ENCODE results near the gene PRPSAP1.
"Not testable (repeated sequence)": the region's sequence is repeated elsewhere in the genome, so short reads cannot be mapped to it uniquely, and the experiment has no call there.

Gene PRPSAP1

GRCh38 chr17:76331083-76331482 lies 22.6 kb downstream of the PRPSAP1 start:
- no peak overlapping the region for H3K4me2 ChIP-seq (ENCODE audit: low read length)
- H3K36me3 ChIP-seq (ENCODE audit: insufficient read depth, low read length) = peaks cover 21% of the 10 kb centered on the region
- H3K4me1 ChIP-seq (ENCODE audit: control insufficient read depth, insufficient read depth, low read length) = no peaks in the 10 kb centered on the region
- no peak overlapping the region for H3K9ac ChIP-seq (ENCODE audit: low read depth, low read length)
- H3K4me3 ChIP-seq (ENCODE audit: low read length) = no peak overlapping the region
- H3K27me3 ChIP-seq (ENCODE audit: control insufficient read depth, insufficient read depth, low read length) = no peaks in the 10 kb centered on the region
- H3K9me3 ChIP-seq (replicated peaks; ENCODE audit: low read length) = no peaks in the 10 kb centered on the region

- no peaks in the 10 kb centered on the region for H3K9me3 ChIP-seq (replicated peaks; ENCODE audit: low read length)
- no peak overlapping the region for H3K4me3 ChIP-seq (ENCODE audit: low read length)
- H3K9ac ChIP-seq (ENCODE audit: low read depth, low read length) = no peak overlapping the region
- peaks cover 21% of the 10 kb centered on the region for H3K36me3 ChIP-seq (ENCODE audit: insufficient read depth, low read length)
- no peaks in the 10 kb centered on the region for H3K4me1 ChIP-seq (ENCODE audit: control insufficient read depth, insufficient read depth, low read length)
- H3K27me3 ChIP-seq (ENCODE audit: control insufficient read depth, insufficient read depth, low read length) = no peaks in the 10 kb centered on the region
- no peak overlapping the region for H3K4me2 ChIP-seq (ENCODE audit: low read length)
These were observed 24.1 kb downstream of the PRPSAP1 start for GRCh38 chr17:76329664-76330063.

GRCh38 chr17:76327696-76328095 lies 26.0 kb downstream of the PRPSAP1 start:
- Histone ChIP-seq H3K4me3 (ENCODE audit: low read length) (no peak overlapping the region), H3K36me3 (ENCODE audit: insufficient read depth, low read length) (peaks cover 21% of the 10 kb centered on the region), H3K9ac (ENCODE audit: low read depth, low read length) (no peak overlapping the region), H3K9me3 (replicated peaks; ENCODE audit: low read length) (no peaks in the 10 kb centered on the region), H3K27me3 (ENCODE audit: control insufficient read depth, insufficient read depth, low read length) (no peaks in the 10 kb centered on the region), H3K4me1 (ENCODE audit: control insufficient read depth, insufficient read depth, low read length) (no peaks in the 10 kb centered on the region), H3K4me2 (ENCODE audit: low read length) (no peak overlapping the region)

GRCh38 chr17:76326306-76326705 lies 27.4 kb downstream of the PRPSAP1 start:
- Histone ChIP-seq H3K27me3 (ENCODE audit: control insufficient read depth, insufficient read depth, low read length) (no peaks in the 10 kb centered on the region), H3K4me1 (ENCODE audit: control insufficient read depth, insufficient read depth, low read length) (no peaks in the 10 kb centered on the region), H3K9me3 (replicated peaks; ENCODE audit: low read length) (no peaks in the 10 kb centered on the region), H3K4me3 (ENCODE audit: low read length) (no peak overlapping the region), H3K36me3 (ENCODE audit: insufficient read depth, low read length) (peaks cover 21% of the 10 kb centered on the region), H3K4me2 (ENCODE audit: low read length) (no peak overlapping the region), H3K9ac (ENCODE audit: low read depth, low read length) (no peak overlapping the region)

GRCh38 chr17:76318586-76318985 lies 35.1 kb downstream of the PRPSAP1 start:
- Histone ChIP-seq H3K9me3 (replicated peaks; ENCODE audit: low read length) (no peaks in the 10 kb centered on the region), H3K4me1 (ENCODE audit: control insufficient read depth, insufficient read depth, low read length) (no peaks in the 10 kb centered on the region), H3K9ac (ENCODE audit: low read depth, low read length) (no peak overlapping the region), H3K4me2 (ENCODE audit: low read length) (no peak overlapping the region), H3K4me3 (ENCODE audit: low read length) (no peak overlapping the region), H3K36me3 (ENCODE audit: insufficient read depth, low read length) (peaks cover 11% of the 10 kb centered on the region), H3K27me3 (ENCODE audit: control insufficient read depth, insufficient read depth, low read length) (no peaks in the 10 kb centered on the region)

- Histone ChIP-seq H3K27me3 (ENCODE audit: control insufficient read depth, insufficient read depth, low read length) (no peaks in the 10 kb centered on the region), H3K4me3 (ENCODE audit: low read length) (no peak overlapping the region), H3K9me3 (replicated peaks; ENCODE audit: low read length) (no peaks in the 10 kb centered on the region), H3K9ac (ENCODE audit: low read depth, low read length) (no peak overlapping the region), H3K4me2 (ENCODE audit: low read length) (no peak overlapping the region), H3K36me3 (ENCODE audit: insufficient read depth, low read length) (peaks cover 21% of the 10 kb centered on the region), H3K4me1 (ENCODE audit: control insufficient read depth, insufficient read depth, low read length) (no peaks in the 10 kb centered on the region)
These were observed 36.2 kb downstream of the PRPSAP1 start for GRCh38 chr17:76317535-76317934.

GRCh38 chr17:76314392-76315227 lies 39.1 kb downstream of the PRPSAP1 start:
- H3K4me1 ChIP-seq (ENCODE audit: control insufficient read depth, insufficient read depth, low read length) = no peaks in the 10 kb centered on the region
- H3K9me3 ChIP-seq (replicated peaks; ENCODE audit: low read length) = no peaks in the 10 kb centered on the region
- H3K4me2 ChIP-seq (ENCODE audit: low read length) = no peak overlapping the region
- H3K27me3 ChIP-seq (ENCODE audit: control insufficient read depth, insufficient read depth, low read length) = no peaks in the 10 kb centered on the region
- no peak overlapping the region for H3K9ac ChIP-seq (ENCODE audit: low read depth, low read length)
- H3K36me3 ChIP-seq (ENCODE audit: insufficient read depth, low read length) = peaks cover 32% of the 10 kb centered on the region
- H3K4me3 ChIP-seq (ENCODE audit: low read length) = no peak overlapping the region

- Histone ChIP-seq H3K4me1 (ENCODE audit: control insufficient read depth, insufficient read depth, low read length) (no peaks in the 10 kb centered on the region), H3K36me3 (ENCODE audit: insufficient read depth, low read length) (peaks cover 29% of the 10 kb centered on the region), H3K4me3 (ENCODE audit: low read length) (no peak overlapping the region), H3K9ac (ENCODE audit: low read depth, low read length) (no peak overlapping the region), H3K9me3 (replicated peaks; ENCODE audit: low read length) (no peaks in the 10 kb centered on the region), H3K27me3 (ENCODE audit: control insufficient read depth, insufficient read depth, low read length) (no peaks in the 10 kb centered on the region), H3K4me2 (ENCODE audit: low read length) (no peak overlapping the region)
These were observed 41.0 kb downstream of the PRPSAP1 start for GRCh38 chr17:76312735-76313134.

- H3K9ac ChIP-seq (ENCODE audit: low read depth, low read length) = no peak overlapping the region
- H3K4me1 ChIP-seq (ENCODE audit: control insufficient read depth, insufficient read depth, low read length) = no peaks in the 10 kb centered on the region
- no peaks in the 10 kb centered on the region for H3K27me3 ChIP-seq (ENCODE audit: control insufficient read depth, insufficient read depth, low read length)
- no peak overlapping the region for H3K4me2 ChIP-seq (ENCODE audit: low read length)
- H3K4me3 ChIP-seq (ENCODE audit: low read length) = no peak overlapping the region
- H3K36me3 ChIP-seq (ENCODE audit: insufficient read depth, low read length) = peaks cover 27% of the 10 kb centered on the region
- H3K9me3 ChIP-seq (replicated peaks; ENCODE audit: low read length) = no peaks in the 10 kb centered on the region
These were observed 44.3 kb downstream of the PRPSAP1 start for GRCh38 chr17:76309461-76309860.

- Histone ChIP-seq H3K9me3 (replicated peaks; ENCODE audit: low read length) (no peaks in the 10 kb centered on the region), H3K4me2 (ENCODE audit: low read length) (no peak within 1 kb of the TSS), H3K36me3 (ENCODE audit: insufficient read depth, low read length) (peaks cover 18% of the 10 kb centered on the region), H3K27me3 (ENCODE audit: control insufficient read depth, insufficient read depth, low read length) (no peaks in the 10 kb centered on the region), H3K4me1 (ENCODE audit: control insufficient read depth, insufficient read depth, low read length) (no peaks in the 10 kb centered on the region), H3K4me3 (ENCODE audit: low read length) (no peak within 1 kb of the TSS), H3K9ac (ENCODE audit: low read depth, low read length) (no peak within 1 kb of the TSS)
These were observed 45.8 kb downstream of the PRPSAP1 start, which contains the start of gene QRICH2 for GRCh38 chr17:76307966-76308338. QRICH2 (minus strand) TSS chr17:76308276; CDS start chr17:76307998, 278 bp downstream.

GRCh38 chr17:76307299-76307965 lies 46.3 kb downstream of the PRPSAP1 start:
- Histone ChIP-seq H3K4me1 (ENCODE audit: control insufficient read depth, insufficient read depth, low read length) (no peaks in the 10 kb centered on the region), H3K9ac (ENCODE audit: low read depth, low read length) (no peak overlapping the region), H3K27me3 (ENCODE audit: control insufficient read depth, insufficient read depth, low read length) (no peaks in the 10 kb centered on the region), H3K4me2 (ENCODE audit: low read length) (no peak overlapping the region), H3K36me3 (ENCODE audit: insufficient read depth, low read length) (peaks cover 14% of the 10 kb centered on the region), H3K9me3 (replicated peaks; ENCODE audit: low read length) (no peaks in the 10 kb centered on the region), H3K4me3 (ENCODE audit: low read length) (no peak overlapping the region)

GRCh38 chr17:76305135-76305454 lies 48.6 kb downstream of the PRPSAP1 start:
- not testable (repeated sequence) for H3K4me3 ChIP-seq (ENCODE audit: low read length); H3K9ac ChIP-seq (ENCODE audit: low read depth, low read length); H3K9me3 ChIP-seq (replicated peaks; ENCODE audit: low read length); H3K27me3 ChIP-seq (ENCODE audit: control insufficient read depth, insufficient read depth, low read length); H3K36me3 ChIP-seq (ENCODE audit: insufficient read depth, low read length); H3K4me1 ChIP-seq (ENCODE audit: control insufficient read depth, insufficient read depth, low read length); H3K4me2 ChIP-seq (ENCODE audit: low read length)

Measured in skeletal muscle satellite cell (primary cell).